Memory B cell (primary cell): ENCODE data around the gene JAKMIP2.
"Not testable (repeated sequence)": the region's sequence is repeated elsewhere in the genome, so short reads cannot be mapped to it uniquely, and the experiment has no call there.

ENCODE experiments used
- ATAC-seq: fragments of 150-1000 bp; cut with Tn5 transposase; 2 replicates; pipeline ENCODE4 v1.10.0; 2021; ENCODE audit warnings: low read depth, mild to moderate bottlenecking, moderate library complexity
- DNase-seq, 2 donors: peaks; one replicate each; pipeline ENCODE4 v3.0.0; 2022; ENCODE audit warnings: low spot score in 2 of 2
- H3K27ac Mint-ChIP-seq: one replicate; pipeline ENCODE4 v1.8.0; 2022; ENCODE audit warnings: mild to moderate bottlenecking, moderate library complexity, mixed read lengths
- H3K27me3 Mint-ChIP-seq: one replicate; pipeline ENCODE4 v1.8.0; 2022; ENCODE audit warnings: mixed read lengths
- H3K36me3 Mint-ChIP-seq: one replicate; pipeline ENCODE4 v1.8.0; 2022; ENCODE audit warnings: mild to moderate bottlenecking, mixed read lengths
- H3K4me1 Mint-ChIP-seq: one replicate; pipeline ENCODE4 v1.8.0; 2022; ENCODE audit warnings: mixed read lengths
- H3K4me3 Mint-ChIP-seq: one replicate; pipeline ENCODE4 v1.8.0; 2022; ENCODE audit warnings: mild to moderate bottlenecking, moderate library complexity, mixed read lengths
- H3K9me3 Mint-ChIP-seq: one replicate; pipeline ENCODE4 v1.8.0; 2022; ENCODE audit warnings: mixed read lengths

JAKMIP2 gene

GRCh38 chr5:147748590-147748989, 33.9 kb downstream of the JAKMIP2 start:
- no peak for ATAC-seq
- Mint-ChIP-seq H3K4me3 (no peak overlapping the region), H3K36me3 (no peaks in the 10 kb centered on the region), H3K4me1 (no peaks in the 10 kb centered on the region), H3K27ac (no peak overlapping the region), H3K9me3 (peaks cover 2% of the 10 kb centered on the region), H3K27me3 (no peaks in the 10 kb centered on the region)
- no peak for DNase-seq

DNA sequence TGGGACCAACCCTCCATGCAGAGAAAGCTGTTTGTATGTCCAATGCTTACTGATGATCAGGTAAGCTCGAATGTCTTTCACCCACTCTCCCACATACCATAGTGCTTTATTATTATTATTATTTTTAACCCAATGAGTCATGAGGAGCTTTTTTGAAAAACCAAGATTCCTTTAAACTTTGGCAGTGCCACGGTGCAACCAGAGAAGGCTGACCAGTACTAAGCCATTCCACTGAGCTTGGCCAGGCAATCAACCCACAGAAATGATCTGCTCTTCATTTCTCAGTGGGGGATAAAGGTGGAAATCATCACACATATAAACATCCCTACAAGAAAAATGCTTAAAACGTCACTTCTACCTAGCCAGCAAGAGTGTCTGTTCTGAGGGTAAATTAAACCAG, 35.5 kb downstream of the JAKMIP2 start:
- DNase-seq, result no peak
- Mint-ChIP-seq H3K9me3 (peaks cover 2% of the 10 kb centered on the region), H3K4me3 (no peak overlapping the region), H3K27me3 (no peaks in the 10 kb centered on the region), H3K4me1 (no peaks in the 10 kb centered on the region), H3K27ac (no peak overlapping the region), H3K36me3 (no peaks in the 10 kb centered on the region)
- ATAC-seq, result no peak

GRCh38 chr5:147743678-147744374, 38.7 kb downstream of the JAKMIP2 start:
- Mint-ChIP-seq H3K27ac (no peak overlapping the region), H3K4me3 (no peak overlapping the region), H3K4me1 (no peaks in the 10 kb centered on the region), H3K36me3 (no peaks in the 10 kb centered on the region), H3K9me3 (peaks cover 2% of the 10 kb centered on the region), H3K27me3 (no peaks in the 10 kb centered on the region)
- ATAC-seq (no peak), DNase-seq (no peak)

DNA sequence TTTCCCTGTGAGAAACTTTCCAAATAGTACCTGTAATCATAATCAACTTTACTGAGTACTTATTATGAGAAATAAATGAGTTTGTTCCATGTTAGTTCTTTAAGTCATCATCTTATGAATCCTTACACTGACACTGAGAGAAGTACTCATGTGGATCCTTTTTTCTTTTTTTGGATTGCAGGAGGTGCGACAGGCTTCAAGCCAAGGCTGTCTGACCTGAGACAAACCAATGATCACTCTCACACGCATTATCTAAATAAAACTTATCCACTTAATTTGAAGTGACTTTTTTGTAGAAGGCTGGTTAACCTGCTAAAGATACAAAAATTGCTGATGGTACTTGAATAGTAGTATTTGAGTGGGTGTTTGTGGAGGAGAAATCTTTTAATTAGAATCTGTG, 39.5 kb downstream of the JAKMIP2 start:
- no peaks in the 10 kb centered on the region for H3K36me3 Mint-ChIP-seq
- no peak for DNase-seq

GRCh38 chr5:147742151-147742550, 40.4 kb downstream of the JAKMIP2 start:
- no peak for ATAC-seq
- H3K4me1 Mint-ChIP-seq, result no peaks in the 10 kb centered on the region
- H3K9me3 Mint-ChIP-seq, result peaks cover 2% of the 10 kb centered on the region
- no peak for DNase-seq
- no peak overlapping the region for H3K27ac Mint-ChIP-seq
- no peaks in the 10 kb centered on the region for H3K27me3 Mint-ChIP-seq
- H3K4me3 Mint-ChIP-seq, result no peak overlapping the region
- H3K36me3 Mint-ChIP-seq, result no peaks in the 10 kb centered on the region

More for the DNA sequence above, 39.5 kb downstream of the JAKMIP2 start:
- no peak for ATAC-seq
- Mint-ChIP-seq H3K4me3 (no peak overlapping the region), H3K9me3 (peaks cover 2% of the 10 kb centered on the region), H3K4me1 (no peaks in the 10 kb centered on the region), H3K27ac (no peak overlapping the region), H3K27me3 (no peaks in the 10 kb centered on the region)

DNA sequence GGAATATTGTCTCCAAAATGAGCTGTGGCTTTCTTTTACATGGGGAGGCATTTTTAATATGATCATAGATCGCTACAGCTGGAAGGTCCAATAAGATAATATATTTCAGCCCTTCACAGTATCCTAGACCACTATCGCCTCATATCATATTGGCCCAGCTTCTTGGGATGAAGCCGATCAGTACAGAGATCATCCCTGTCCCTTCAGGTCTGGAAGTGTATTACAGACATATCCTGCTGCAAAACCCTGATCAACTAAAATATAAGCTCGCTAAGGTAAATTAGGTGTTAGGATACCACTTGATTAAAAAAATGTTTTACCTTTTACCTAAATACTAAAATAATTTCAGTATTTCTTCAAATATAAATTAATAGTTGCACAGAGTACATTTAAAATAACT, 41.7 kb downstream of the JAKMIP2 start:
- no peak for ATAC-seq
- Mint-ChIP-seq H3K36me3 (no peaks in the 10 kb centered on the region), H3K4me3 (no peak overlapping the region), H3K27me3 (no peaks in the 10 kb centered on the region), H3K27ac (no peak overlapping the region), H3K4me1 (no peaks in the 10 kb centered on the region), H3K9me3 (peaks cover 2% of the 10 kb centered on the region)
- DNase-seq, result no peak

DNA sequence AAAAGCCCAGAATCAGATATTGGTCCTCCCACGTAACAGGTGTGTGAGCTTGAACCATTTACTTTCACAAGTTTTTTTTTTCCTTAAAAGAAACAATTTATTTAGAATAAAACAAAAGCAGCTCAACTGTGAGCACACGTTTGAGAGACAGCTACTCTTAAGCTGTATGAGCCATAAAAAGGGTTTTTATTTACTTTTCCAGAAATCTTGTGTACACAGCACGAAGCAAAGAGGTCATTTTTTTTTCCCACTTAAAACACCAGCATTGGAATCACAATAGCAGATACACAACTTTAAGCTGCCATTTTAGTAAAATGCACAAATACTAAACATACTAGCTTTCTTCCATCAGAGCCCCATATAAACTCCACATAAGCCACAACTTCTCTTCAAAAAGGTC, 44.6 kb downstream of the JAKMIP2 start:
- no peak overlapping the region for H3K4me3 Mint-ChIP-seq
- H3K27me3 Mint-ChIP-seq, result no peaks in the 10 kb centered on the region
- no peak for ATAC-seq
- DNase-seq, result no peak
- no peaks in the 10 kb centered on the region for H3K9me3 Mint-ChIP-seq
- H3K4me1 Mint-ChIP-seq, result no peaks in the 10 kb centered on the region
- no peak overlapping the region for H3K27ac Mint-ChIP-seq
- H3K36me3 Mint-ChIP-seq, result no peaks in the 10 kb centered on the region

DNA sequence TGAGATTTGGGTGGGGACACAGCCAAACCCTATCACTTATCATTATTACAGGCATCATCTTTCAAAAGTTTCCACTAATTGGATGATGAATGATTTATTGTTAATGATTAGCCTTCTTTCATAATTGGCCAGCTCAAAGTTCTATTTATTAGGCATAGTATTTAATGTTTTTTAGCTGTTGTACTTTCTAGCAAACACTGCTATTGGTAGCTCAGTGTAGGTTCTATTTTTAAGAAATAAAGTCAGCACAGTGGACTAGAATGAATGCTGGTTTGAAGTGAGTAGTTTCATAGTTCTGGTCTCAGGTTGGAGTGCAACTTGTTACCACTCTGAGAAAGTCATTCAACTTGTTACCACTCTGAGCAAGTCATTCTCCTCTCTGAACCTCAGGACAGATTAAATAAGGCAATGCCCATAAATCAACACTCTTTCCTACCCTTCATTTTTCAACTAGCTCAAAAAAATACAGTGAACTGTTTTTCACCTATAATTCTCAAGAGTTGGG, 46.9 kb downstream of the JAKMIP2 start:
- Mint-ChIP-seq H3K27me3 (no peaks in the 10 kb centered on the region), H3K27ac (no peak overlapping the region), H3K36me3 (no peaks in the 10 kb centered on the region), H3K4me1 (no peaks in the 10 kb centered on the region), H3K4me3 (no peak overlapping the region), H3K9me3 (no peaks in the 10 kb centered on the region)
- DNase-seq (no peak), ATAC-seq (no peak)

GRCh38 chr5:147734894-147735293, 47.6 kb downstream of the JAKMIP2 start:
- no peak overlapping the region for H3K4me3 Mint-ChIP-seq
- no peaks in the 10 kb centered on the region for H3K4me1 Mint-ChIP-seq
- H3K9me3 Mint-ChIP-seq, result no peaks in the 10 kb centered on the region
- H3K27me3 Mint-ChIP-seq, result no peaks in the 10 kb centered on the region
- DNase-seq (no peak), ATAC-seq (no peak)
- no peaks in the 10 kb centered on the region for H3K36me3 Mint-ChIP-seq
- H3K27ac Mint-ChIP-seq, result no peak overlapping the region

DNA sequence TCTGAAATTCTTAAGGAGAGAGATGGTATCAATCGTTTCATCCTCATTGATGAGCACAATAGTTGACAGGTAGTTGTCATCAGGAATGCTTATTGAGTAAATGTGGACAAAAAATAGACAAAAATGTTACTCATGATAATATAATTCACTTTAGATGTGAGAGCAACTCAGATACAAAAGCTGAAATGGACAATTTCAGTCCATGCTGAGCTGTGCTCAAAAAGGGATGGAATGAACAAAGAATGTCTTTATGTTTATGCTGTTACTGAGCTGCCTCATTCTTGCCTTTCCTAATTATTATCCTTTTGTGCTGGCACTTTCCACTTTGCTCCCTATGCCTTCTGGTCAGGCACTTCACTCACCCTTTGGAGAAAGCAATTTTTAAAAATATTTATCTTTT, 49.5 kb downstream of the JAKMIP2 start:
- no peaks in the 10 kb centered on the region for H3K4me1 Mint-ChIP-seq
- DNase-seq, result no peak
- H3K4me3 Mint-ChIP-seq, result no peak overlapping the region
- no peaks in the 10 kb centered on the region for H3K27me3 Mint-ChIP-seq
- H3K27ac Mint-ChIP-seq, result no peak overlapping the region
- H3K36me3 Mint-ChIP-seq, result no peaks in the 10 kb centered on the region
- no peak for ATAC-seq
- no peaks in the 10 kb centered on the region for H3K9me3 Mint-ChIP-seq

DNA sequence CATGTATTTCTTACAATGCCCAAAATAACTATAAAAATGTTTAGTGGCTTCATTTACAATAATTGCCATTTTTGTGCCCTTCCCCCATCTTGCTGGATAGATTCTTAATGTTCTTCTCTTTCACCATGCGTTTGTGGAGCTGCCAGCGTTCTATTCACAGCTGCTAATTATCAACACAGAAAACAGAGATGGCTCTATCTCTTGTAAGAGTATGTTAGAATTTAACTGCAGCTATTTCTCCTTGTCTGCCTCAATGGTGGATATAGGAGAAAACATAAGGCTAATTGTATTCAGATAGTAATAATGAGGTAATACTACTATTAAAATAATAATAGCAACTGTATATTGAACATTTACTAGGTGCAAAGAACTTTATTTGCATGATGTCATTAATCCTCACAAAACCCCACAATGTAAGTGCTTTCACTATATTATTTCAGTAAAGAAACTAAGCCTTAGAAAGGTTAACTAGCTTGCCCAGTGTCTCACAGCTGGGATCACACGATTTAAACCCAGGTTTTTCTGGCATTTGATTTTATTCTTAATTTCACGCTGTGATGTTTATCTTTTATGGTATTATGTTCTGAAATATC, 50.1 kb downstream of the JAKMIP2 start:
- H3K4me3 Mint-ChIP-seq, result no peak overlapping the region

DNA sequence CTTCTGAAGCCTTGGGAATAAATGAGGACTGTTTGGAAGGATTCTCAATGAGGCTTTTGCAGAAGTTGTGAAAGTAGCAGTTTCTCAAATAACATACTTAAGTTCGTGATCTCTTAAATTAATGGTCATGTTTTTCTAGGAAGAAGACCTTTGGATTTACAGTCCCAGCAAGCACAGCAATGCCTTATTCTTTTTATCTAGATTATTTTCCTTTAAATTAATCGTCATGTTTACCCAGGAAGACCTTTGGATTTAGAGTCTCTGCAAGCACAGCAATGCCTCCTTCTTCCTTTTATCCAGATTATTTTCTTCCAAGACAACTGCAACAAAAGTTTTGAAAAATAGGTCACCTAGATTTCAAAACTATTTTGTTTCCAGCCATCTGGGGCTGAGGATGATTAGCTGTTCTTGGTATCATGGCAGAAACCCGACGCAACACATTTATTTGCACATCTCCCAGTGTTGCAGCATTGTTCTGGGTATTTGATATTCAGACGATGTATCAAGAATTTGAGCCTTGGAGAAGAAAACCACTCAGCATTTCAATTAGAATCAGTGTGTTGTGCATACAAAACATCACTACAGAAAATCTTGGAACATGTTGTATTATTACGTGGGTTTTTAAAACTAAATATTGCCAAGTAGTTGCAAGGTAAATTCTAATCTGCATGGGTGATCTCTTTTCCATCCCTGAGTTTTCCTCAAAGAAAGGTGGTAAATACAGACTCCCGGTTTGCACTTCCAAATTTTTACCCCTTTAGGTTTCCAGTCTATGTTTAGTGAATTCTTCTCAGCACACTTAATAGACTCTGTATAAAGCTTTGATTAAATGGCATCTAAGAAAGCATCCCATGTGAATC, 50.9 kb downstream of the JAKMIP2 start:
- H3K9me3 Mint-ChIP-seq, result no peaks in the 10 kb centered on the region
- H3K27me3 Mint-ChIP-seq, result no peaks in the 10 kb centered on the region
- no peak overlapping the region for H3K27ac Mint-ChIP-seq
- H3K36me3 Mint-ChIP-seq, result no peaks in the 10 kb centered on the region
- ATAC-seq (no peak), DNase-seq (no peak)
- H3K4me1 Mint-ChIP-seq, result no peaks in the 10 kb centered on the region
- H3K4me3 Mint-ChIP-seq, result no peak overlapping the region

More for the DNA sequence above, 50.1 kb downstream of the JAKMIP2 start:
- ATAC-seq, result no peak
- Mint-ChIP-seq H3K27me3 (no peaks in the 10 kb centered on the region), H3K27ac (no peak overlapping the region), H3K36me3 (no peaks in the 10 kb centered on the region), H3K4me1 (no peaks in the 10 kb centered on the region), H3K9me3 (no peaks in the 10 kb centered on the region)
- DNase-seq, result no peak

DNA sequence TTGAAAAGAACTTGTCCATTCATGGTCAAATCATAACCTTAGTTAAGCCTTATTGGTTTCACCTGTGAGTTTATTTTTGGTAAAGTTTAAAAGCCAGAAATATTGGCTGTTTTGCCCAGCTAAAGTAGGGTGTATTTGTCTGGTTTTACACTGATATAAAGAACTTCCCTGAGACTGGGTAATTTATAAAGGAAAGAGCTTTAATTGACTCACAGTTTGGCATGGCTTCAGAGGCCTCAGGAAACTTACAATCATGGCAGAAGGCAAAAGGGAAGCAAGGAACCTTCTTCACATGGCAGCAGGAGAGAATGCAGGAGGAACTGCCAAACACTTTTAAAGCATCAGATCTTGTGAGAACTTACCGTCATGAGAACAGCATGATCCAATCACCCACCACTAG, 55.3 kb downstream of the JAKMIP2 start:
- ATAC-seq (no peak), DNase-seq (no peak)
- H3K4me1 Mint-ChIP-seq, result no peaks in the 10 kb centered on the region
- peaks cover 1% of the 10 kb centered on the region for H3K9me3 Mint-ChIP-seq
- H3K27ac Mint-ChIP-seq, result no peak overlapping the region
- no peaks in the 10 kb centered on the region for H3K36me3 Mint-ChIP-seq
- H3K27me3 Mint-ChIP-seq, result no peaks in the 10 kb centered on the region
- no peak overlapping the region for H3K4me3 Mint-ChIP-seq

- H3K27ac Mint-ChIP-seq, ATAC-seq, H3K4me1 Mint-ChIP-seq, DNase-seq, H3K36me3 Mint-ChIP-seq, H3K27me3 Mint-ChIP-seq, H3K4me3 Mint-ChIP-seq, H3K9me3 Mint-ChIP-seq: not testable (repeated sequence)
Measured at GRCh38 chr5:147721191-147721960, 61.2 kb downstream of the JAKMIP2 start.
